Suppressor macrophage treated with lipopolysaccharide for 4 hours (primary cell): ENCODE results near the gene DSC1.

Experiments
- DNase-seq: peaks from one replicate; pipeline ENCODE4 v3.0.0-alpha.2; 2020

DSC1 gene

DNA sequence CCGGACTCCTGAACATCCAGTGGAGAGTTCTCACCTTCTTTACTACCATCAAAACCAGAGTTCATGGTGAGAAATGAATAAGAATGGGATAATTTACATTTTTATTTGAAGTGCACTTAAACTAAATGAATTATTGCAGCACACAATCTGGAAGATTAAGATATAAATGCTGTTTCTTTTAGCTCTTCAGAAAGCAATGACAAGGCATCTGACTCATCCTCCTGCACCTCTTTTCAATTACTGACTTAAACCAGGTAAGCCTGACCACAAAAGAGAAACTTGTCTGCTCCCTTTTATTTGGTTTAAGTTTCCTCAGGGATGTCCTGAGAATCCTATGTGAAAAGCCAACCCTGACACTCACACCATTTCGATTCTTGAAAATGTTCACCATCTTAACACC is 59.7 kb downstream of the DSC1 start:
- DNase-seq = no peak

DNA sequence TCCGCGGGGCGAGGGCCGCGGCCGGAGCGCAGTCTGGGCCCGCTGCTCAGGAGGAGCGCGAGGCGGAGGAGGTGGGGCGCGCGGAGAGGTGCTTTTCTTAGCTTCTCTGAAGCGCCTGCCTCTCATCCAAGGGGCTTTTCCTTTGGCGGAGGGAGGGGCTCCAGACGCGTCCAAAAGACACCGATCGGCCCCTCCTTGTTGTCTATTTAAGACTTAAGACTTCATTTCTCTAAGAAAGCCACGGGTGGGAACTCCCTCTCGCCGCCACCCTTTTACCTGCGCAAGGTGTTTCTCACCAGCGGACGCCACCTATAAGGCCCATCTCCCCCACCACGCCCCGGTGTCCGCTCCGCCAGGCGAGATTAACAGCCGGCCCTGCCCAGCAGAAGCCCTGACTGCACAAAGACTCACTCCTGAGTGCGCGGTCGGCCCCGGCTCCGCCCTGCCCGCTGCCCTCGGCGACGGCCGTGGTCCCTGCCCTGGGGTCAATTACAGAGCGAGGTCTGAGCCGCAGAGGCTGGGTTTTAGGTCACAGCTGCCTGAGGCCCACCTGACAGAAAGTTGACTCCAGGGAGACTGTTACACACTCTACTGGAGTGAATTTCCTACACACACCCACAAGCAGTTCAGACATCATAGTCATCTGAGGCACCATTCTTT is 60.5 kb downstream of the DSC1 start, which contains the start of gene DSC2:
Gene DSC2, minus strand, starts transcription at position 397 of the 660 bp plus-strand sequence. CDS start 450 bp downstream, outside the sequence.
- no peak for DNase-seq

DNA sequence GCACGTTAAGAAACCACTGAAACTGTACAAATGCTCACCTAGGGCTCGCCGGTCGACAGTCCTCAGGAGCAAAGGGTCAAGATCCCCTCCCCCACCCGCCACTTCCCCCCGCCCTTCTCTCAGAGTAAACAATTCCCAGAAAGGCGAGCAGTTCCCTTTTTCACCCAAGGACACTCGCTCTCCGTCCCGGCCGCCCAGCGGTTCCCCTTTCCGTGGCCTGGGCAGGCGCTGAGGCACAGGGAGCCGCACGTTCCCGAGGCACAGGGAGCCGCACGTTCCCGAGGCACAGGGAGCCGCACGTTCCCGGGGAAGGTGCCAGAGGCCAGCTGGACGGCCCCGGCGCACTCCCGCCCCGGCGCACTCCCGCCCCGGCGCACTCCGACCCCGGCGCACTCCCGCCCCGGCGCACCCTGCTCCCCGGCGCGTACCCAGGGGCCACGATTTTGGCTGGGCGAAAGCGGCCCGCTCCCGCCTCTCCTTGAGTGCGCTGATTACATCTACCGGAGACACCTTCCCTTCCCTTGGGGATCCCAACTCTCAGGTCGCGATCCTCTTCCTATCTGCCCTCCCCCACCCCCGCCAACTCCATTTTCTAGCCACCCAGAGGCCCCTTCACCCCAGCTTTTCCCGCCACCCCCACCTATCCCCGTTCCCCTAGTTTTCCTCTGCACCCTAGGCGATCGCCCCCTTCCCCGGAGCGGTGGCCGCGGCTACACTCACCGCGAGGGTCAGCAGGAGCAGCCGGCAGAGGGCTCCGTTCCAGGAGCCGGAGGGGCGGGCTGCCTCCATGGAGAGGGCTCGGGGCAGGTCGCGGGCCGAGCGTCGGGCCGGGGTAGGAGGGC is 61.3 kb downstream of the DSC1 start:
- DNase-seq = peak; percentile 90

DNA sequence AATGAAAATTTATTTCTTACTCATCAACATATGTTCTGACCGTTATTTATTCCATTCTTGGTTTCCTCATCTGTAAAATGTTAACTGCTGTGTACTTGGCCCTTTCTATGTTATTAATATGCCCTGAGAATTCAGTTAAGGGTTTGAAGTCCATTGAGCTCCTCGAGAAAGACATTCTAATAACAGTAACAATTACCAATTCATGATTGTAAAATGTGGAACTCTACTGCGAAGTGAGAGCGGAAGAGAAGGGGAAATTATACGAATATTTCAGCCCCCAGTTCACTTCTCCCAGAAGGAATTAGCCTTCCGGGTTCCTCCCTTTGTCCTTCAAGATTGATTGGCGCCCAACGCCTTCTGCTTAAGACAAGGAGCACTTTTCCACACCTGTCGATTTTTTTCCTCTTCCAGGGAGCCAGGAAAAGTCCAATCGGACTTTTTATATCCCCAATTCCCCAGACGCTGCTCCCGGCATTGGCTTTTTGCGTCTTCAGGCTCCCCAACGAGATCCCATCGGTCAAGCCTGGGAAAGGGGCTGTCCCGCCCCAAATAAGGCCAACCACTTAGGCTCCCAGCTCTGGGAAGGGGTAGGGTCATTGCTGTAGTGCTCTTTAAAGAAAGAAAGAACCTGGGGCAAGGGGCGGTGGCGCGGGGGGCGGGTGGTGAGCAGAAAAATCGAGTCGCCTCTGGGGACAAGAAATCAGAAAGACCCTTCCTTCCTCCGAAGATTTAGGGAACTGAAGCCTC is 62.0 kb downstream of the DSC1 start:
- DNase-seq = peak; percentile 17

DNA sequence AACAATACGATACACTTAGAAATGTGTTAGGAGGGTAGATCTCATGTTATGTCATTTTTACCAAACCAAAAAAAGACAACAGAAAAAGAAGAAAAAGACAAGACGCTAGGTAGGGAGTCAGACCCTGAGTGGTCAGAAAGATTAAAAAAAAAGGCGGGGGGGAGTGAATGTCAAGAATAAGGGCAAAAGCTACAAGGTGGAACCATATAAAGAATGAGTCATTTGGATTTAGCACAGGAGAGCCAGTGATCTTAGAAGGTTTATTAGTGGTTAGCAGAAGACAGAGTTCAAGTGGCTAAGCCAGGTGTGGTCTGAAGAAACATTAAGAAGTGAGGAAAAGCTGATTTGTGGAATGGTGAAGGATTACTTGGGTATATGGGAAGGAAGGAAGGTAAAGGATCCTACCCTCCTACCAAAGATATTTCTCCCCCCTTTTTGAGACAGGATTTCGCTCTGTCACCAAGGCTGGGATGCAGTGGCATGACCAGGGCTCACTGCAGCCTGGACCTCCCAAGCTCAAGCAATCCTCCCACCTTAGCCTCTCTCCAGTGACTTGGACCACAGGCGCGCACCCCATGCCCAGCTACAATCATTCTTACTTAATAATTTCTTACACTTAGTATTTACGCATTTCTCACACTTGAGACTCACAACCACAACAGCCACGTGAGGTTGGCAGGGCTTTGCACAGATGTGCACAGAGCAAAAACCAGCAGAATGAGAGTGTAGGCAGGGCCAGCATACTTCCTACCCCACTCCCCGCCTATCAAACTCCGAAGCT is 63.0 kb downstream of the DSC1 start:
- no peak for DNase-seq

DNA sequence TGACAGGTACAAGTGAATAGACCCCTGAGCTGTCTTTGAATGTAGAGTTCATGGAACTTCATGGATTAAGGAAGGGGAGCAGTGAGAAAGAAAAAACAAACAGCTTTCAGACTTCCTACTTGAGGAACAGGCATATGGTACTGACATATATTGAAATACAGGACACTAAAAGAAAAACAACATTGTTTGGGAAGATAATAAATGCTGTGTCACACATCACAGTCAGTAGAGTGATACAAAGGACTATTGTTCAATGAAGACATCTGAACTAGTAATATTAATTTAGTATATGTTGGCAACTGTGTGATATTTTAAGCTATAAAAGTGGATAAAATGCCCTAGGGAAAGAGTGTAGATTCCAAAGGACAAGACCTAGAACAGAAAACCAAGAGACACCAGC is 63.8 kb downstream of the DSC1 start:
- no peak for DNase-seq

DNA sequence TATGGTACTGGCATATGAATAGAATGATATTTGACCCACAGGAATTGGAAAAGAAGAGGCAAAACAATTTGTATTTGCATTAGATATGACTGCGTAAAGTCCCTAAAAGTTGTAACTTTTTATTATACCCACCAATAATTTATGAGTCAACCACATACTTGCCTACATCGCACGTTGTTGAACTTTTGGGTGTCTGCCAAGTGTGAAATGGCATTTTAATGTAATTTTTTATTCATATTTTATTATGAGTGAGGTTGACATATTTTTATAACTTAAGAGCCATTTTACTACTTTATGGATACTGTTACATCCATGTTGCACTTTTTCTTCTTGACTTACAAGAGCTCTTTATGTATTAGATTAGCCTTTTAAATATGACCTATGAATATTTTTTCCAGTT is 65.0 kb downstream of the DSC1 start:
- no peak for DNase-seq

DNA sequence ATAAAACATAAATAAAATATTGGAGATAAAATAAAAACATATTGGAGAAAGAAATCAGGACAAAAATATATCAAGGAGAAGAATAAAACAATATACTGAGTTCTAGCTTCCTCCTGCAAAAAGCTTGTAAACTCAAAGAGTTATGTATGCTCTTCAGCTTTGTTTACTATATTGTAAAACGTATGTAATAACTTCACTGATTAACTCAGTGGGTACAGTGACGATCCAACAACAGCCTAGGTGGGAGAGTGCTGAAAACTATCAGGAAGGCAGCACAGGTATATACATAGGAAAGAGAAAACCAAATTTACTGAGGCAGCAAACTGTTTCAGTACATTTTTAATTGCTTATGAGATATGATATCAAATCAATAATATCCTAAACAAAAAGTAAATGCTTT is 68.8 kb downstream of the DSC1 start:
- no peak for DNase-seq

DNA sequence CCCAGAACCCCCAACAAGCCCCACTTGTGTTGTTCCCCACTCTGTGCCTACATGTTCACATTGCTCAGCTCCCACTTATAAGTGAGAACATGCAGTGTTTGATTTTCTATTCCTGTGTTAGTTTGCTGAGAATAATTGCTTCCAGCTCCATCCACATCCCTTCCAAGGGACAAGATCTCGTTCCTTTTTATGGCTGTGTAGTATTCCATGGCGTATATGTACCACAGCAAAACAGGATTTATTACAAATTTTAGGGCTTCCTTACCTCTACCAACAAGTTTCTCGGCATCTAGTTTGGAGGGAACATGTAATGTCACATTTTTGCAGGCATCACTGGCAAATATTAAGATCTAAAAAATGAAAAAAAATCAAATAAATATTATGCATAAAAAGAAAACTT is 69.4 kb downstream of the DSC1 start:
- no peak for DNase-seq

DNA sequence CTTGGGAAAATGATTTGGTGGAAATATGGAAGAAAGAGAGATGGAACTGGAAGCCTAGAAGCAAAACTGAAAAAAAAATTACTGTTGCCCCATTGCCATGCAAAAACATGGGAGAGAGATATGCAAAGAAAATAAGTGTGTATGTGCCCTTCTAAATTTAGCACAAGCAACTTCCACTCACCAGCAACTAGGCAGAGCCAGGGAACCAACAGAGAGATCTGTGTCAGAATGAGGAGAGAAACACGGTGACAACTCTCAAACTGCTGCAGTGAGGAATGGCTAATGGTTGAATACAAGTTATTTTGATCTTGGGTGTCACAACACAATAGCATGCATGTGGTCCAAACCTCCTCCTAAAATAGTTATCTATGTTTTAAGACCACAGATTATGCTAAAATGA is 71.3 kb downstream of the DSC1 start:
- no peak for DNase-seq

DNA sequence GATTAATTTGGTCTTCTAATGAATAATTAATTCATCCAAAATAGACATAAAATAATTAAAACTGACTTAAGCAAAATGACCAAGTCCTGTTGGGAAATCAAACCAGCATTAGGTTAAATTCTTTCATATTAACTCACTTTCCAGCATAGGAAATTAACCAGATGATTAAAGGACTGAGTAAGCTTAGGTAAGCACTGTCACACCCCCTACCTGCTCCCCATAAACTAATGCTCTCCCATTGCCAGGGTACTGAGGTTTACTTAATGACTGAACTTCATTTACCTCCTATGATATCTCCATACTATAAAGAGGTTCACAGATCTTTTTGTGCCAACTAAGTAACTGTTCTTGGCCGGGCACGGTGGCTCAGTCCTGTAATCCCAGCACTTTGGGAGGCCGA is 74.1 kb downstream of the DSC1 start:
- no peak for DNase-seq

DNA sequence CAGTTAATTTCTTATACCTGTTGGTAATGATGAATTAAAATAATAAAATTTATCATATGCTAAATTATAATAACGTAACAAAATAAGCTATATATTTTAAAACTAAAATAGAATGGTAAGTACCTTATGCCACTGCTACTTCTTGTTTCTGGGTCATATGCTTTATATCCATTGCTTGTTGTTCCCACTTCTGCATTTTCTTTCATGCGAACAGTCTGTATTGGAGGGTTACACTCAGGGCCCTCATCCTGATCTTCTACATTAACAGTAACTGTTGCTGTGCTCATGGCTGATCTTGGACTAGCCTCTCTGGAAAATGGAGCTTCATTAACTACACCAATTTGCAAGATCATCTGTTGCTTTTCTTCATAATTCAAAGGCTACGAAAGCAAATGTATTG is 82.7 kb downstream of the DSC1 start:
- peak; percentile 37 for DNase-seq
